K562 treated with DMSO at 1 percent for 12 hours (cell line): ENCODE results near the gene LCE2C. TPM values are rescaled to one million over a fixed set of nuclear protein-coding genes. Genes with fewer than 3 reads are reported as not detected.

Experiments used
- total RNA-seq: library from RNA; unstranded; fragments of 300-600 nt; gene quantifications from 2 replicates; pipeline ENCODE4 v1.2.3, GENCODE V29; 2022; ENCODE audit not compliant: insufficient read depth

LCE2C gene
- not detected in 2 replicates for total RNA-seq

DNA sequence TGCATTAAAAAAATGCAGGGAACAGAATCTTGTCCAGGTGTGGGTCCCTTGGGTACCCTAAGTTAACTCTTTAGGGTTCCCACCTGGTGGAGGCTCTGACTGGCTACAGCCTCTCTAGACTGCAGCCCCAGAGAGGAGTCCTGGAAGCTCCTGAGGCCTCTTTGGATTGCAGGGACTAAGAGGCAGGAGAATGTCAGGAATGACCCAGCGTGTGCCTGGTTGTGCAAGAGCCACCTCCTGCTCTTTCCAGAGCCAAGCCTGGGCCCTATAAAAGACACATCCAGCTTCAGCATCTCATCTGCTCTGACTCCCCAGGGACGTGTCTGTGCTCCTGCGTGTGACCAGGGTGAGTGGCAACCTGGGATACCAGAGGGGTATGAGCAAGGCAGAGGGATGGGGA, at the start of gene LCE2C:
Gene LCE2C (plus strand): TSS at position 297 of the 400 bp plus-strand sequence. CDS start 737 bp downstream, outside the sequence.

GRCh38 chr1:152663098-152663497, 12.0 kb upstream of the LCE2C start, which contains the start of gene LCE2D:
Gene LCE2D, plus strand, starts transcription at chr1:152663380. Its CDS starts 726 bp downstream, at chr1:152664106.

DNA sequence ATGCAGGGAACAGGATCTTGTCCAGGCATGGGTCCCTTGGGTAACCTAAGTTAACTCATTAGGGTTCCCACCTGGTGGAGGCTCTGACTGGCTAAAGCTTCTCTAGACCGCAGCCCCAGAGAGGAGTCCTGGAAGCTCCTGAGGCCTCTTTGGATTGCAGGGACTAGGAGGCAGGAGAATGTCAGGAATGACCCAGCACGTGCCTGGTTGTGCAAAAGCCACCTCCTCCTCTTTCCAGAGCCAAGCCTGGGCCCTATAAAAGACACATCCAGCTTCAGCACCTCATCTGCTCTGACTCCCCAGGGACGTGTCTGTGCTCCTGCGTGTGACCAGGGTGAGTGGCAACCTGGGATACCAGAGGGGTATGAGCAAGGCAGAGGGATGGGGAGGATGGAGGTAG, 10.7 kb downstream of the LCE2C start, which contains the start of gene LCE2B:
Gene LCE2B (plus strand): TSS at position 301 of the 400 bp plus-strand sequence. CDS start 721 bp downstream, outside the sequence.

DNA sequence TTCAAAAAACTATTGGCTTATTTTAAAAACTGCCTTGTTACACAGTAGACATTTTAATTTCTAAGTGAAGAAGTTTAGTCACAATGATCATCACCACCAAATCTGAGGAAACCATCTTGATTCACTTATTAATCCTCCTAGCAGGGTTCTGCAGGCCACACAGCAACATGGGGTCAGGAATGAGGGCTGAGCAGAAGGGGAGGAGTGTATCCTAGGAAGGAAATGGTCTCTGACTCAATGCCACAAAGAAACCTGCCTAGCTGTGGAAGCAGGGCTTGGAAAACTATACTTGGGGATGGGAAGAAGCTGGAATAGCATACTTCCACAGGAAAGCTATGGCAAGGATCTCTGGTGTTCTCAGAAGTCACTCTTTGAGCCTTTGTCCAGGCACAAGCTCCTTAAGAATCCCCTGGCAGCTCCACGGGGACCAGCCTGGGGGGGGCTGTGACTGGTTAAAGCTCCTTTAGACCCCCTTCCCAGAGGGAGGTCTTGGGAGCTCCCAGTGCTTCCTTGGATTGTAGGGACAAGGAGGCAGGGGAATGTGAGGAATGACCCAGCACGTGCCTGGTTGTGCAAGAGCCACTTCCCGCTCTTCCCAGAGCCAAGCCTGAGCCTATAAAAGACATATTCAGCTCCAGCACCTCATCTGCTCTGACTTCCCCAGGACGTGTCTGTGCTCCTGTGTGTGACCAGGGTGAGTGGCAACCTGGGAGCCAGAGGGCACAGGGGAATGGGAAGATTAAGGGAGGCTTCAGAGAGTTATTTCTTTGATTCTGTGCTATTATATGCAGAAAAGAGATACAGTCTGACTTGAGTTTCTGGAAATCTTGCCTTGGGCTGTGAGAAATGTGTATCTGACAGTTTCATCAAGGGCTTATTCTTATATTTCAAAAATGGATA, 22.9 kb downstream of the LCE2C start, which contains the start of gene LCE2A:
Gene LCE2A (plus strand): TSS at position 645 of the 900 bp plus-strand sequence. CDS start 557 bp downstream, outside the sequence.

DNA sequence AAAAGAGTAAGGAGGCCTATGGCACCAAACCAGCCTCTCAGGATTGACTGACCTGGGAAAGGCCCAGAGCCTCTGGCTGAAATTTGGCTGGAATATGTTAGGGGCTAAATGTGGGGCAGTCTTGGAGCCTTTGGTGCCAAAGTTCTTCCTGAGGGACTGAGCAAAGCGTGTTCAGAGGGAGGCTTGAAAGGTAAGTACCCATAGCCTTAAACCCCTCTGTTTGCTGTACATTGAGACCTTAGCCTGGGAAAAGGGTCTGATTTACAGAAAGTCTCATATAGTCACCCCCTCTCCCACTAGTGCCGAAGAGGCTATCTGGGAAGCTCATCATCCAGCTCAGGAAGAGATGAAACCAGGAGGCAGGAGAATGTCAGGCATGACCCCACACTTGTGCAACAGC, 32.8 kb downstream of the LCE2C start, which contains the start of gene LCE4A:
Gene LCE4A (plus strand): TSS at position 301 of the 400 bp plus-strand sequence. CDS start 916 bp downstream, outside the sequence.

Other genes starting within 250 kb of the LCE2C start
- gene LCE5A, start 164.5 kb upstream of the LCE2C start, total RNA-seq: not detected in 2 replicates
- not detected in 2 replicates for gene CRCT1, start 160.8 kb upstream of the LCE2C start, total RNA-seq
- not detected in 2 replicates for gene LCE3E, start 108.5 kb upstream of the LCE2C start, total RNA-seq
- gene LCE3D, start 94.8 kb upstream of the LCE2C start, total RNA-seq: not detected in 2 replicates
- gene LCE3C, start 75.0 kb upstream of the LCE2C start, total RNA-seq: not detected in 2 replicates
- gene LCE3B, start 61.5 kb upstream of the LCE2C start, total RNA-seq: not detected in 2 replicates
- gene LCE3A, start 52.2 kb upstream of the LCE2C start, total RNA-seq: not detected in 2 replicates
- gene LCE2D, start 11.9 kb upstream of the LCE2C start, total RNA-seq: not detected in 2 replicates
- gene LCE2B, start 10.8 kb downstream of the LCE2C start, total RNA-seq: not detected in 2 replicates
- gene LCE2A, start 23.1 kb downstream of the LCE2C start, total RNA-seq: not detected in 2 replicates
- gene LCE4A, start 32.9 kb downstream of the LCE2C start, total RNA-seq: not detected in 2 replicates
- not detected in 2 replicates for gene KPRP, start 82.7 kb downstream of the LCE2C start, total RNA-seq
- not detected in 2 replicates for gene LCE1F, start 99.9 kb downstream of the LCE2C start, total RNA-seq
- not detected in 2 replicates for gene LCE1E, start 111.0 kb downstream of the LCE2C start, total RNA-seq
- gene LCE1D, start 121.4 kb downstream of the LCE2C start, total RNA-seq: not detected in 2 replicates
- gene LCE1C, start 131.4 kb downstream of the LCE2C start, total RNA-seq: not detected in 2 replicates
- gene LCE1B, start 136.7 kb downstream of the LCE2C start, total RNA-seq: not detected in 2 replicates
- gene LCE1A, start 152.2 kb downstream of the LCE2C start, total RNA-seq: not detected in 2 replicates
- not detected in 2 replicates for gene LCE6A, start 167.6 kb downstream of the LCE2C start, total RNA-seq
- not detected in 2 replicates for gene LCE7A, start 184.7 kb downstream of the LCE2C start, total RNA-seq
- gene SMCP, start 203.0 kb downstream of the LCE2C start, total RNA-seq: not detected in 2 replicates
- gene IVL, start 233.3 kb downstream of the LCE2C start, total RNA-seq: not detected in 2 replicates